Hindlimb muscle (tissue), 1 donor: ENCODE results near the gene MTAP. TPM values are rescaled to one million over a fixed set of nuclear protein-coding genes. Genes with fewer than 3 reads are reported as not detected.
"Not testable (repeated sequence)": the region's sequence is repeated elsewhere in the genome, so short reads cannot be mapped to it uniquely, and the experiment has no call there.

ENCODE experiments used
- DNase-seq: peaks from one replicate; pipeline ENCODE4 v3.0.0-alpha.2; 2013
- polyA plus RNA-seq: library from polyadenylated mRNA; unstranded; fragments of 120-200 nt; gene quantifications from one replicate; pipeline ENCODE4 v1.2.1, GENCODE V29; 2013; ENCODE audit not compliant: insufficient read length

Gene MTAP
- polyA plus RNA-seq, 1 donor: 26.3 TPM

DNA sequence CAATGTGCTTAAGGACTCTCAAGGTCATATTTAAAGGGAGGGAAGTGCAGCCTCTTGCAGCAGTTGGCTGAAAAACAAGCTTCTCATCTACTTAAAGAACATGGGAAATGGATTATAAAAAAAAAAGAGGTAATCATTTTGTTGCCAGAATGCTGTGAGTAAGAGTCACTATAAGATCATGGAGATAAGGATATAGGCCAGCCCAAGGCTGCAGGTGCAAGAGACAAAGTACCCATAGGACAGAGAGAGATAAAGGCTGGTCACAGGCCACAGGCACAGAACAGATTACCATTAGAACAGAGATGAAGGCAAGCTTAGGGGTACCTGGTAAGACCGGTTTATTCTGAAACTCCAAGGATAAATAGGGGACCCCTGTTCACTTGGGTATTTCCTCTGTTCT, 121.3 kb downstream of the MTAP start:
- no peak for DNase-seq

DNA sequence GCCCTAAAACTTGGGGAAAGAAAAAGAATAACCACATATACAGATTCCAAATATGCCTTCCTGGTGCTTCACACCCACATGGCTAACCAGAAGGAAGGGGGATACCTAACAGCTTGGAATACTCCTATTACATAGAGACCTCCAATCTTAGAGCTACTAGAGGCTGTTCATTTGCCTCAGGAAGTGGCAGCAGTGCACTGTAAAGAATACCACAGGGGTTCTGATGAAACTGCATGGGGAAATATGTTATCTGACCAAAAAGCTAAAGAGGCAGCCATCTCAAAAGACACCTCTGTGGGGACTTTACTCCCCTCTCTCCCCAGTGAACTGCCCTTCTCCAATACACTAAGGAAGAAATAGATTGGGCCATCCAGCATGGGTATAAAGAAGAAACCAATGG, 125.3 kb downstream of the MTAP start:
- no peak for DNase-seq

DNA sequence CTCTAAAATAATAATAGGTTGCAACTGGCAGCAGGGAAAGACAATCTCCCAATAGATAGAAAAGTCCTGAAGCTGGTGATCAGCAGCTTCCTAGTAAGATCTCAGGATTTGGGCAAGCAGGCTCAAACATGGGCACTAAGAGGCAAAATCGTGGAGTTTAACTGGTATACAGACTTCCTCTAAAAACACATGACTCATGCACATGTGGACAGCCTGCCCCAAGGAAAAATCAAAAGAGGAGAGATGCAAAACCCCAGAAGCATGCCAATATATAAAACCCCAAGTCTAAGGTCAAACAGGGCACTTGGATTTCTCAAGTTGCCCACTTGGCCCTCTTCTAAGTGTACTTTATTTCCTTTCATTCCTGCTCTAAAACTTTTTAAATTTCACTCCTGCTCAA, 129.0 kb downstream of the MTAP start:
- no peak for DNase-seq

DNA sequence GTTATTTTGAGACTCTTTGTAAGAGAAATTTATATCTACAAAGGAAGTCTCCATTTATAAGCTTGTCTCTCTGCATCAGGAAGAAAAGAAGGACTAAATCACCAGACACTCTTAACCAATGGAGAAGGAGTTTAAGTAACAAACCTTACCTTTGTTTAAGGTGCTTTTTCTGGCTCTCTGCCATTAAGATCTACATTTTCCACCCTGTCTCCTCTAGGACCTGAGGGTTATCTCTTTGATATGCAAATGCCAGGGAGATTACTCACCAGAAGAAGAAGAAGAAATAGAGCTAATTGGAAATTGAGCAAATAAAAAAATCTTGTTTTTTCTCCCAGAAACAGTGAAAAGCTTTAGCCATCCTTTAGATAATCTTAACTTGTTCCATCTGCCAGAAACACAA, 130.8 kb downstream of the MTAP start:
- DNase-seq: no peak

DNA sequence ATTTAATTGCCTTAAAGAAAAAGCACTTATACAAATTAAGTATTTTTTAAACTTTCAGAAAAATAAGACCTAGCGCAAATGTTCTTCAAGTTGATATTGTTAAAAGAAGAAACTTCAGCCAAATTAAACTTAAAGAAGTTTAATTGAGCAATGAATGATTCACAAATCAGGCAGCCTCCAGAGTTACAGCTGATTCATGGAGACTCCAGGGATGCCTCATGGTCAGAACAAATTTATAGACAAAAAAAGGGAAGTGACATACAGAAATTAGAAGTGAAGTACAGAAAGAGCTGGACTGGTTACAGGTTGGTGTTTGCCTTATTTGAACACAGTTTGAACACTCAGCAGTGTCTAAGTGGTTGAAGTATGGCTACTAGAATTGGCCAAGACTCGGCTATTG, 131.4 kb downstream of the MTAP start:
- no peak for DNase-seq

DNA sequence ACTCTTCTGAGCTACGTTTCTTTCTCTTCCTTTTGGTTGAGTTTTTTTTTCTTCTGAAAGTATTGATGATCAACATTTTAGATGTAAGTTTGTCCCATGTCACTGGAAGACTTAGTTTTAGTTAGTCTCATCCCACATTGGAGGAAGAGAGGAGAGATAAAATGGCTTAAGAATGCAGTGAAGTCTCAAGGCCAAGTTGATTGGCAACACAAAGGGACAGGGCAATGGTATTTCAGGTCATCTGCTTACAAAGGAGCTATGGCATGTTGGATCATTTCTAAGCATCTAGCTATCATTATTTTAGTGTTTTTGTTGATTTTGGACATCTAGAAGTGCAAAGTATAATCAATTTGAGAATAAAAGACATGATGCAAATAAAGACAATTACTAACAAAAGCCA, 133.2 kb downstream of the MTAP start:
- no peak for DNase-seq

DNA sequence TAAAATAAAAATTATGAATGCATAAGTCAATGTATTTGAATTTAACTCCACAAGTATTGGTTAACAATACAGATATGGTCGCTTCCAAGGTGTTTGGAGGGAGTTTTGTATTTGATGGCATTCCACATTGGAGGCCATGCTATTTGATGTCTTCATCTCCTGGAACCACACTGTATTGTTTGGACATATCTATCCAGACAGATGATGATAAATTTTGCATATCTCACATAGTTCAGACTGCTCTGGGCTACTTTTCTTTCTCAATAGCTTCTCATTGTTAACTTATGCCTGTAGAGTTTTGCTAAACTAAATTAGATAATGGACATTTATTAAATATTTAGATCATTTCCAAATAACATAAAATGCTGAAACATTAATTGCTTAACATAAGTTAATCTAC, 133.7 kb downstream of the MTAP start:
- no peak for DNase-seq

DNA sequence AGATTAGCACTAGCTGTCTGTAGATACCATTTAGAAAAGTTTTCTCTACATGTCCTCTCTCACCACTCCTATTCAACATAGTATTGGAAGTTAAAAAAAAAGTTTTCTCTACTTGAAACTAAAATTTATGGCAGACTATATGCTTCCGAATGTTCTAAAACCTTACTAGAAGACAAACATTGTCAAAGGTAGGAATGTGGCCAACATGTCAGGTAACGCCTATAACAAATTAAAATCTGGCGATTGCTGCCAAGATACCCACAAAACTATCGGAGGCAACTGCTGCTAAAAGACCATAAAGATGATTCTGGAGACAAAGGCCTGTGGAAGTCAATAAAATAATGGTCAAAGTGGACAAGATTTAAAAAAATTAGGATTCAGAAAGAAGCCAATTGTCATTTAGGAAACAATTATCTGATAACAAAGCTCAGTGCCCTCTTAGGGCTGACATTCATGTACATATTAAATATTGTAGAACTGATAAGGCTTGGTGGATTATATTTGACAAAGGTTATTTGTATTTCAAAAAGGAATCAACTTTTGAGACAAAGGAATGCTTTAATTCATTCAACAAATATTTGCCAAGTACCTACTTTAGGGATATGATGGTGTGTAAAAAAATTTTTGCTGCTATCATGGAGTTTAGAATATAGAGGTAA, 139.0 kb downstream of the MTAP start:
- DNase-seq: no peak

DNA sequence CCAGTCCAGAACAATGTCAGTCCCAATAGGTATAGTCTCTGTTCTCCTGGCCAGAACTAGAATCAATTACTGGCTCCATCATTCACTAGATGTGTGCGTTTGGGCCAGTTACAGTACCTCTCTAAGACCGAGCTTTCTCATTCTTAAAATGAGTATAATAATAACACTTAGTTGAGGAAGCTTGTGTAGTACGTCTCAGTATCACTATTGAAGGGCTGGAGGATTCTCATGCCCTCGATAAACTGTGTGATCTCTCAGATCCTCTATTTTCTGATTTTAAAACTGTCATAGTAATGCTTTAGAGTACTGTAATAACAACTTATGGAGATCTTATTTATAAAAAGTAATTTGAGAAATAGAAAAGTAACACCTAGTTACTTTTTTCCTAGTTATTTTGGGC, 141.0 kb downstream of the MTAP start:
- no peak for DNase-seq

DNA sequence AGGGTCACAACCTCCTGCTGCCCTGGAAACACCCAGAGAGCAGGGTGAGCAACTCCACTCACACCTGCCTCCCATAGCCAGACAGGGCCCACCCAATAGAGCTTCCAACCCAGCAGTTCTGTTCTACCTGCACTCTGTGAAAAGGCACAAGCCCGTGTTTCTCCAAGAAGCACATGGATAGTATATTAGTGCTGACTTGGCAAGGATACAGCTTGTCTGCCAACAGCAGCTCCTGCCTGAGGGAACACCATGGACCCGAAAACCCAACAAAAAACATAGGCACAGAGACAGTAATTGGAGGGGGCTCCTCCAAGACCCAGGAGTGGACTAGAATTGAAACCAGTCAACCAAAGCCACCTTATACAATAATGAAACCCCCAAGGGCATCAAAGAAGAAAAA, 143.2 kb downstream of the MTAP start:
- DNase-seq: no peak

DNA sequence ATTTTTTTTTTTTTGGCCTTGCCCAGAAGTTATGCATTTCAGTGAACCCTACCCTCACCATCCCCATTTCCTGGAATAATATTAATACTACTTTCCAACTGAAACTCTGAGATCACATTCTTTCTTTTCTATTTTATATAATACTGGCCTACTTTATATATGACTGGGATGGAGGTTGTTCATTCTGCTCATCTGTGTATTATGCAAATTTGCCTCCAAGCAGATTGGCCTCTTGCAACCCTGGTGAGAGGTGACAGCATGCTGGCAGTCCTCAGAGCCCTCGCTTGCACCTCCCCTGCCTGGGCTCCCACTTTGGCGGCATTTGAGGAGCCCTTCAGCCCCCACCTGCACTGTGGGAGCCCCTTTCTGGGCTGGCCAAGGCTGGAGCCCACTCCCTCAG, 156.4 kb downstream of the MTAP start:
- no peak for DNase-seq

DNA sequence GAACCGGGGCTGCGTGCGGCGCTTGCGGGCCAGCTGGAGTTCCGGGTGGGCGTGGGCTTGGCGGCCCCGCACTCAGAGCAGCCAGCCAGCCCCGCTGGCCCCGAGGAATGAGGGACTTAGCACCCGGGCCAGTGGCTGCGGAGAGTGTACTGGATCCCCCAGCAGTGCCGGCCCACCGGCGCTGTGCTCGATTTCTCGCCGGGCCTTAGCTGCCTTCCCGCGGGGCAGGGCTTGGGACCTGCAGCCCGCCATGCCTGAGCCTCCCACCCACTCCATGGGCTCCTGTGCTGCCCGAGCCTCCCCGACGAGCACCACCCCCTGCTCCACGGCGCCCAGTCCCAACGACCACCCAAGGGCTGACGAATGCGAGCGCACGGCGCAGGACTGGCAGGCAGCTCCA, 156.8 kb downstream of the MTAP start:
- not testable (repeated sequence) for DNase-seq

DNA sequence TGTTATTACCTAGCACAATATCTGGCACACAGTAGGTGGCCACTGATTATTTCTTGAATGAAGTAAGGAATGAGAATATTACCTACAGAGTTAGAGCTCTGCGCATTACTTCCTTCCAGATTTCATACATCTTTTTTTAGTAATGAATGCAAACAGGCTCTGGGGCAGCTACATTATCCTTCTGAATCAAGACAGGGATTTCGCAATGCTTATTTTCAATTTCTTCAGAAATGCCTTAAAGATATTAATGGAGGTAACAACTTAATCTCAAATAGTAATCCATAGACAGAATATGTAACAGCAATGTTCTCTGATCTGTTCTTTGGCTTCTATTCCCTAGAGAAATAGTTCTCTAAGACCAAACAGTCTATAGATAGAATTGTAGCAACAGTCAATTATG, 159.1 kb downstream of the MTAP start:
- no peak for DNase-seq

DNA sequence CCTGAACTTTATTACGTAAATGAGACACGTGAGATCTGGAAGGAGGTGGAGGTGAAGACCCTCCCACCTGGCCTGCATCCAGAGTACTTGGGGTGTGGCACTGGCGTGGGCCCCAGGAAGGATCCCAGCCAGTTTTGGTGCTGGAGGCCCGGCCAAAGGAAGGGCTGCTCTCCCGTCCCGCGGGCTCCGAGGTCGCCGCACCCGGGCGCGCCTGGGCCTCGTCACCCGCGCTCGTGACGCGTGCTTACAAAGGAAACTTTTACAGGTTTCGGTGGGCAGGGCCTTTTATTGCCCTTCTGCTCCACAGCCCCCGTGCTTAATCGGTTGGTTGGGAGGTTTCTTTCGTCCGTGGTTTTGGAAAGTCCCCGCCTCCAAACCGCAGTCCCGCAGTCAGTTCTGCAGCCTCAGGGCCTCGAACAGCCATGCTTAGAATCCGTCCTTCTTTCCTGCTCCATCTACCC, 162.5 kb downstream of the MTAP start:
- no peak for DNase-seq

DNA sequence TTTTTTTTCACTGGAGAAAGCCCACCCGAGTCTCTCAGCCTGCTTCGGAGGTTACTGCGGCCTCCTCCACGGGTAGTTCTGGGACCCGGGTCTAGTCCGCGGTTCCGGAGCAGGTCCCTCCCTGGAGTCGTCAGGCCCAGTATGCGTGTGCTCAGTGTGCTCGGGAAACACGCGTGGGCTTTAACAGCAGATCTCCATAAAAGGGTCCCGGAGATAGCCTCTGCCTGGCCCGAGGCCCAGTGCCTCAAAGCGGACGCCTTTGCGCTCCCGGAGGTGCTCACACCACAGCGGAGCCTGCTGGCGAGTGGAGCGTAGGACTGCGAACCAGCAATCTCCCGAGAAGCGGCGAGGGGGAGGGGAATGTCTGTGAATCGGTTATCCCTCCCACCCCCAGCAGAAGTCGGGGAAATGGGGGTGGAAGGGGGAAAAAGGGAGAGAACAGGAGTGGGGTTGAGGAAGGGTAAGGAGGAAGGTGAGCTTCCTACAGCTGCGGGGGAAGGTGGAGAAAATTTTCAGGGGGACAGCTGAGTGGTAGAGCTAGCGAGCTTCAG, 163.0 kb downstream of the MTAP start:
- DNase-seq: no peak

DNA sequence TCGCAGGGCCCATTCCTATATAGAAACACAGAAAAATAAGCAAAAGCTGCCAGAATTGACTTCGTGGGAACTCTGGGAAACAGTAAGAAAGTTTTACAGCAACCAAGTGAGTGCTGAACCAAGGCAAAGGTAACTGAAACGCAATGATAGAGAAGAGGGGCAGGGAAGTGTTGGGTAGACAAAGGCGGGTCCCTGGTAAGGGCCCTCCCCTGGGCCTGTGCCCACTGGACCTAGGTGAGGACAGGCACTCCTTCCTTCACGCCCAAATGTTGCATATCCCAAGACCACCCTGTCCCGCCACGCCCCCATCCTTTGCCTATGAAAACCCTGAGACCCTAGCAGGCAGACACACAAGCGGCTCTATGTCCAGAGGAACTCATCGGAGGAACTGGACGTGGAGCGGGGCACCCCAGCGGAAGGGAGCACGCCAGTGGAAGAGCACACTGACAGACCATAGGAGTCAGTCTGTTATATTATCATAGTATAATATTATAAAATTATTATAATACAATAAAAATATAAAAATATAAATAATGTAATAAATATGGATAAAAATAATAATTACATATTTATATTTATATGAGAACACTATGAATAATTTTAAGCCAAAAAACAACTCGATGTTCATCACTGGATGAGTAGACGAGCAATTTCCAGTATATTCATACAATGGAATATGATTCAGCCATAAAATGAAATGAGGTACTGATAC, 163.9 kb downstream of the MTAP start:
- DNase-seq: no peak

DNA sequence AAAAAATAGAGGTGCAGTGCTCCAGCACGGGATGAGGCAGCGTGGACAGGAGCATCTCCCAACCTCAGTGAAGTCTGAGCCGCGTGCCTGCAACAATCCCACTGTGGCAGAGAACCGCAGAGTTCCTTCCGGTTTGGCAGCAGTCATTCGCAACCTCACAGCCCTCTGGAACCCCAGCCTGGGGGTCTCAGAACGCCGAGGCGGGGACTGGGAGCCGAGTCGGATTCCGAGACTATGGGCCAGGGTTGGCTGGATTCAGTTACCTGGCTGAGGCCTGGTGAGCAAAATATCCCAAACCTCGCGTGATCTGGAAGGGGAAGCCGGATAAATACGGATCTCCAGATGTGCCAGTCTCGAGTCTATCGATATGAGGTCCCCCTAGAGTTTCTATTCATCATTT, 164.7 kb downstream of the MTAP start:
- DNase-seq: no peak

DNA sequence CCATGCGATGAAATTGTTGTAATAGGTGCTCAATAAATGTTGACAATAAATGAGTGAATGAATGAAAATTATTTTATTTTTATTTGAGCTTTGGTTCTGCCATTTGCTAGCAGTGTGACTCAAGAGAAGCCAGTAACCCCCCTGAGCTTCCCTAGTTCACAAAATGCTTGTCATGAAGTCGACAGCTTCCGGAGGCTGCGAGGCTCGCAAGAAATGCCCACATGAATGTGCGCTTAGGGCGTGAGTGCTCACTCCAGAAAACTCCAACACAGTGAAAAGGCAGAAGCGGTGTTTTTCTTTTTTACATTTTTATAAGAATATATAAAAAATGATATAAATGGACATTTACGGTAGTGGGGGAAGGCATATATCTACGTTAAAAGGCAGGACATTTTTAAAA, 165.3 kb downstream of the MTAP start:
- DNase-seq: no peak

DNA sequence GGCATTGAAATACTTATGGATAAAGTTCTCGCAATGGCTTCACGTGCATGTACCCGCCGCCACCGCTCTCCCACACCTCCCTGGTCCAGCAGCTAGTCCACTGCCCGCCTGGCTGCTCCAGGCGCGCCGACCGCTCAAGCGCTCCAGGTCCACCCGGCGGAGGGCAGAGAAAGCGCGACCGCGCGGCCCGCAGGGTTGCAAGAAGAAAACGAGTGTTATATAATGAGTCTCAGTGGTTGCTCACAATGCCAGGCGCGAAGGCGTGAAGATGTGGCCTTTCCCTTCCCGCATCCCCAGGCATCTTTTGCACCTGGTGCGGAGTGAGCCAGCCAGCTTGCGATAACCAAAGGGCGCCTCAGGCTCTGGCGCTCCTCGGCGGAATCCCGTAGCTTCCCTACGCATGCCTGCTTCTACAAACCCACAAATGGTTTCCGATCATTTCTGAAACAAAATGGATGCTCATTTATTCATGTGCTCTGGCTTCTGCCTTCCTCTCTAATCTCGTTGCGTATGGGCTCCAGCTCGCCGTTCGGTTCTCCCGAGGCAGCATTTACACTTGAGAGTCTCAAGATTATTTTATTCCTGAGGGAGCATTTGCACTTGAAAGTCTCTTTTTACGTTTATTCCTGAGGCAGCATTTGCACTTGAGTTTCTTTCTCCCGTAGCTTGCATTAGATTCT, 166.0 kb downstream of the MTAP start:
- no peak for DNase-seq

DNA sequence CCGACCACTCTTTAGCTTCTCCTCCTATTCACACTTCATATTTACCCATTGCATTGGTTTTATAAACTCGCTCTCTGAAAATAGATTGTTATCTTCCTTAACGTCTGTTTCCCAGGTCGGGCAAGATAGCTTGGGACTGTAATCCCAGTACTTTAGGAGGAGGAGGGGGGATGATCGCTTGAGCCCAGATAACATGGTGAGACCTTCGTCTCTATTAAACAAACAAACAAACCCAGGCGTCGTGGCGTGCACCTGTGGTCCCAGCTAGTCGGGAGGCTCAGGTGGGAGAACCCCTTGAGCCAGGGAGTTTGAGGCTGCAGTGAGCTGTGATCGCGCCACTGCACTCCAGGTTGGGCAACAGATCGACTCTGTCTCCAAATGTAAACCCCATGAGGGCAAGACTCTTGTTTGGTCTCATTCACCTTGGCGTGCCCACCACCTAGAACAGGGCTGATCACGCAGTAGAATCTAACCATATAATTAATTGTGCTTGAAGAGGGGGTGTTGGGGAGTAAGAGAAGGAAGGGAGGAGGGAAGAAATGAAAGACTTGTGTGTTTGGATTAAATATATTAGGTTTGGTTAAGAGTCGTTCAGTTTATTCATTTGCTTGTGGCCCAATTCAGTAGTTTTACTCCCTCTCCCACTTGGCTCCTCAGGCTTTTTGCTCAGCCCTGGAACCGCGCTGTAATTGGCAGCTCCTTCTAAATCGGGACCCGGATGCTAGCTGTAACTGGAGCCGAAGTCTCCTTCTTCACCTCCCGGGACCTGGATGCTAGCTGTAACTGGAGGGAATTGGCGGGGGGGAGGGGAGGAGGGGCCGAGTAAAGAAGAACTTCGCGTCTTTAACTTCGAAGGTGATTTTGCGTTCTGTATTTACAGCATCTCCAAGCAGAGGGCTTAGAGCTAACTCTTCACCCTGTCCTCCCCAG, 166.8 kb downstream of the MTAP start:
- no peak for DNase-seq

DNA sequence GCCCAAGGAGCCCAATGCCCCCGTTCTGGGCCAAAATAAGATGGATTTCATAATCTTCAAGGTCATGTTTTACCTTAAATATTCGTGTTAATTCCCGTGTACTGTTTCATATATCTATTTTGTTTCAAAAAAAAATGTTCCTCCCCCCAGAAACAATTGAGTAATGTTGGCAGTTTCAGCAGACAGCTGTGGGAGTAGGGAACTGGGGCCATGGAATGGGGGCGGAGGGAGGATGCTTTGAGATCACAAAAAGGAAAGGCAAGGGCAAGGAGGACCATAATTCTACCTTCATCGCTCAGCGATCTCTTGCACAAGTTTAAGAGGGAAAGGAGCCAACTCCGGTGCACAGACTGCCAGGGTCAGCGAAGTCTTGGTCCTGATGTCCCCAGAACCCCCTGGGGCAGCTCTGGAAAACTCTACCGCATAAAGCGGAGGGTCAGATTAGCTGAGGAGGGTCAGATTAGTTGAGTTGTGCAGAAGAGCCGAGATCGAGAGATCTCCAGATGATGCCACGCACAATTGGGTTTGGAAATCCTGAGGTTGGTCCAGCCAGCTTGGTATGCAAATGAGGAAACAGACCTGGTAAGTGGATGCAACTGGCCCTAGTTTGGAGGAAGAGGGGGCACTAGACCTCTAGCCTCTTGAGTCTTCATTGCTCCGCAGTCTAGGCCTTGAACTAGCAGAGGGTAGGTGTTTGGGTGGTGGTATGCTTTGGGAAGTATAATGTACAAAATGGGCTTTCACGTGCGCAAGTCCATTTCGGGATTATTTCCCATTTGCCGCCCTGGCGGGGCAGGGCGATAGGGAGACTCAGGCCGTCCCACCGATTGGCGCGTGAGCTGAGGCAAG, 167.7 kb downstream of the MTAP start:
- no peak for DNase-seq
